ENCODE results near the gene GRIP1.

DNA sequence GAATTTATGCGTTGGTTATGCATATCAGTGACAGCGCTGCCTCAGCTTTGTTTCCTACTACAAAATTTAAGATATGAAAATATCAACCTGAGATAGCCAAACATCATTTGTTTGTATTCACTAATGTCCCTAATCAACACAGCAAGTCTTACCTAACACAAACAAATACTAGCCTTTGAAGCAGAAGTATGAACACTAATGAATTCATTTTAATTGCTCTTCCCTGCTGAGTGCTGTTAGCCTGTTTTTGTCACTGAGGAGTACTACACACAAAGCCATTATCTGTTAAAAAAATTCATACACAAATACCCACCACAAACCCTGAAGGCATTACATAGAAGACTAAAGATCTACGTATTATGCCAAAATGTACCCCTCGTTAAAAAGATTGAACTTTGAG, 225.8 kb downstream of the GRIP1 start:
- TF ChIP-seq TAF1 (IDR thresholded peaks at IDR 0.05; ENCODE audit: low read depth): no peak
- no peak for TF ChIP-seq EGR1 (IDR thresholded peaks at IDR 0.05)
- no peak for TF ChIP-seq REST (IDR thresholded peaks at IDR 0.05; ENCODE audit: low read depth)
- TF ChIP-seq, protein P1, sequence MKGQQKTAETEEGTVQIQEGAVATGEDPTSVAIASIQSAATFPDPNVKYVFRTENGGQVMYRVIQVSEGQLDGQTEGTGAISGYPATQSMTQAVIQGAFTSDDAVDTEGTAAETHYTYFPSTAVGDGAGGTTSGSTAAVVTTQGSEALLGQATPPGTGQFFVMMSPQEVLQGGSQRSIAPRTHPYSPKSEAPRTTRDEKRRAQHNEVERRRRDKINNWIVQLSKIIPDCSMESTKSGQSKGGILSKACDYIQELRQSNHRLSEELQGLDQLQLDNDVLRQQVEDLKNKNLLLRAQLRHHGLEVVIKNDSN (IDR thresholded peaks at IDR 0.05): no peak
- TF ChIP-seq MAX (IDR thresholded peaks at IDR 0.05): no peak
- TF ChIP-seq RAD21 (IDR thresholded peaks at IDR 0.05; ENCODE audit: low read depth): no peak
- no peak for TF ChIP-seq EP300 (IDR thresholded peaks at IDR 0.05; ENCODE audit: borderline replicate concordance)
- no peak for TF ChIP-seq NFIC (IDR thresholded peaks at IDR 0.05)
- no peak for TF ChIP-seq YY1 (IDR thresholded peaks at IDR 0.05; ENCODE audit: low read depth)
- no peak for TF ChIP-seq TEAD4 (IDR thresholded peaks at IDR 0.05)
- no peak for TF ChIP-seq CEBPB (IDR thresholded peaks at IDR 0.05)
